Astrocyte of the cerebellum (primary cell): ENCODE data around the gene STXBP4.

Experiments used
- DNase-seq: peaks from one replicate; pipeline ENCODE4 v3.0.0-alpha.2; 2011; ENCODE audit warnings: low read depth
- H3K4me3 ChIP-seq: 2 replicates; pipeline ENCODE4 v1.5.1; 2011; ENCODE audit warnings: mild to moderate bottlenecking, low read depth, low read length, moderate library complexity
- in situ Hi-C: cut with HindIII; loops from 2 replicates; pipeline ENCODE4 v1.10.0; 2017; ENCODE audit warnings: low sequenced_read_pairs
- TF ChIP-seq, protein P1 (sequence below): IDR thresholded peaks from 2 replicates; pipeline ENCODE4 v1.5.1; 2012; ENCODE audit warnings: low read length, low read depth, moderate library complexity, mild to moderate bottlenecking; ENCODE audit errors: missing control alignments

STXBP4 gene

GRCh38 chr17:55155856-55156560 lies 187.4 kb downstream of the STXBP4 start:
- no peak for DNase-seq
- H3K4me3 ChIP-seq: no peak overlapping the region
- in situ Hi-C loops: no loop called here
- TF ChIP-seq, protein P1, sequence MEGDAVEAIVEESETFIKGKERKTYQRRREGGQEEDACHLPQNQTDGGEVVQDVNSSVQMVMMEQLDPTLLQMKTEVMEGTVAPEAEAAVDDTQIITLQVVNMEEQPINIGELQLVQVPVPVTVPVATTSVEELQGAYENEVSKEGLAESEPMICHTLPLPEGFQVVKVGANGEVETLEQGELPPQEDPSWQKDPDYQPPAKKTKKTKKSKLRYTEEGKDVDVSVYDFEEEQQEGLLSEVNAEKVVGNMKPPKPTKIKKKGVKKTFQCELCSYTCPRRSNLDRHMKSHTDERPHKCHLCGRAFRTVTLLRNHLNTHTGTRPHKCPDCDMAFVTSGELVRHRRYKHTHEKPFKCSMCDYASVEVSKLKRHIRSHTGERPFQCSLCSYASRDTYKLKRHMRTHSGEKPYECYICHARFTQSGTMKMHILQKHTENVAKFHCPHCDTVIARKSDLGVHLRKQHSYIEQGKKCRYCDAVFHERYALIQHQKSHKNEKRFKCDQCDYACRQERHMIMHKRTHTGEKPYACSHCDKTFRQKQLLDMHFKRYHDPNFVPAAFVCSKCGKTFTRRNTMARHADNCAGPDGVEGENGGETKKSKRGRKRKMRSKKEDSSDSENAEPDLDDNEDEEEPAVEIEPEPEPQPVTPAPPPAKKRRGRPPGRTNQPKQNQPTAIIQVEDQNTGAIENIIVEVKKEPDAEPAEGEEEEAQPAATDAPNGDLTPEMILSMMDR: no peak

GRCh38 chr17:55157165-55157564 lies 188.6 kb downstream of the STXBP4 start:
- no peak overlapping the region for H3K4me3 ChIP-seq
- peak; percentile 84 for DNase-seq
- TF ChIP-seq, protein P1: no peak
- in situ Hi-C loops: no loop called here

- in situ Hi-C loops: no loop called here
- H3K4me3 ChIP-seq: no peak overlapping the region
- no peak for DNase-seq
- TF ChIP-seq, protein P1: no peak
Measured at GRCh38 chr17:55158439-55158838, 189.9 kb downstream of the STXBP4 start.

- in situ Hi-C loops: no loop called here
- TF ChIP-seq, protein P1: no peak
Measured at GRCh38 chr17:55159251-55159650, 190.7 kb downstream of the STXBP4 start.

GRCh38 chr17:55160501-55160900 lies 191.9 kb downstream of the STXBP4 start:
- DNase-seq: no peak
- no peak overlapping the region for H3K4me3 ChIP-seq
- in situ Hi-C loops: no loop called here
- TF ChIP-seq, protein P1: no peak

More at GRCh38 chr17:55159251-55159650, 190.7 kb downstream of the STXBP4 start:
- no peak overlapping the region for H3K4me3 ChIP-seq
- DNase-seq: peak; percentile 42

DNA sequence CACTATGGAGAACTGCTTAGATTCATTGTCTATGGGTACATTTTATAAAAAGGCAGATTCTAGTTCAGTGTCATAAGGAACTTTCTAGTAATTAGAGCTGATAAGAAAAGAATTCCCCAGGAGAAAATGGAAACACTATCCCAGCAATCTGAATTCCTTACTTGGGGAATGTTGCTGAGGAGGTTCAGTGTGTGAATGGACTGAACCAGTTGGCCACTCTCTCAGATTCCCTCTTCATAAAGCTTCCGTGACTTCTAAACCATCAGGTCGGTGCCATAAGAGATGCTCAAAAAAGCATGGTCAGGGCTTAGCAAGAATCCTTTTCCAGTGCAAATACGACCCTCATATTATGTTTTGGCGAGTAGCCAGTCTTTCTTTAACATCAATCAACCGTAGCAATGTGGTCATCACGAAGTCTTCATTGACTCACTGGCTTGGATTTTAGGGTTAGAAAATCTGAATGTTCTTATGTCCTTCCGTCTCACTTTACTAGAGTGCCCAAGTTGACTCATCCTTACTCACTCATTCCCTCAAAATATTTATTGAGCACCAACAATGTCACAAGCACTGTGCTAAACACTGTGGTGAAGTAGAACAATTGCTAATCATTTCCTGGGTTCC lies 193.5 kb downstream of the STXBP4 start:
- H3K4me3 ChIP-seq: no peak overlapping the region
- TF ChIP-seq, protein P1: no peak
- DNase-seq: peak; percentile 53
- in situ Hi-C loops: no loop called here
